CD4-positive, alpha-beta T cell treated with Interleukin-15 for 1 hour (primary cell): ENCODE data around the gene LITAFD.
A peak's percentile ranks its signal among the peaks of the same experiment; 100 is the strongest.

Experiments used
- DNase-seq: peaks from one replicate; pipeline ENCODE4 v3.0.0-alpha.2; 2020

The LITAFD gene

GRCh38 chr16:8920645-8921346 lies 38.6 kb downstream of the LITAFD start:
- no peak for DNase-seq

DNA sequence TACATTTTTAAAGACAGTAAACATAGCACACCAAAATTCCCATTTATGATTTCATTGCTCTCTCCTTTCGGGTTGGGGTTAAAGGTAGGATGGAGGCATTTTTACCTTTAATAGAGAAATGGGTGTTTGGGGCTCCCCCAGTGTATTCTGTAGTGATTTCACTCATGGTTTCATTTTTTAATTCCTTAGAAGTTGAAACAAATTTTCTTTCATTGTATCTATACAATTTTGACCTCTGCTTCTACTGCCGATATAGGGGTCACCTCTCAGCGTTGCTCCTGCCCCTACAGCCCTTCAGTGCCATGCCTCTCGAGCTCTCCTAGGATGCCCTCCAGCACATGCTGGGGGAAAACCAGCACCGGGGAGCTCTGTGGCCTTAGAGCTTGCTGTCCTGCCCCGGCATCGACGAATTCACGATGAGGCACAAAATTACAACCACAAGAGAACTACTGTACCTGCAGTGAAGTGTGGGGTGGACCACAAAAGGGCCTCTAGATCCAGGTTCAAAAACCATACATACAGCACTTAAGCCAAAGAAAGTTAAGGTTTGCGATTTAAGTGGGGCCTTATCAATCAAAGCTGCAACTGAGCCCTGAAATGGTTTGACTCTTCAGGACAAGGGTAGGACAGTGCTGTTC lies 39.3 kb downstream of the LITAFD start:
- DNase-seq: no peak

DNA sequence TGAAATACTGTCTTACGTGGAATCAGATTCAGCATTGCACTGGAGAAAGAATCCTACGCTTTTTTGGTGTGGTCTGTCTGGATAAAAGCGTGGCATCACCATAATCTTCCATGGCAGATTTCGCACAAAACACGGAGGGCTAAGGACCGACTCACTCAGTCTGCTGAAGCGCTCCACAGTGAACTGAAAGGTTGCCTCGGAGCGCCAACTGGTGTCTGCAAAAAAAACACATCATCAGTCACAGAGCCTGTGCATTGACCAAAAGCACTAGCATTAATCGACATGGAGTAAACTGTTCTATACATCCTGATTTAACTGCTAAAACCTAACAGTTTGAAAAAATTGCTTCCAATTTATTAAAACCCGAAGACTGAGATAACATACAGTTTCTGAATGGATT lies 41.0 kb downstream of the LITAFD start:
- DNase-seq: no peak

GRCh38 chr16:8924214-8924613 lies 42.1 kb downstream of the LITAFD start:
- no peak for DNase-seq

DNA sequence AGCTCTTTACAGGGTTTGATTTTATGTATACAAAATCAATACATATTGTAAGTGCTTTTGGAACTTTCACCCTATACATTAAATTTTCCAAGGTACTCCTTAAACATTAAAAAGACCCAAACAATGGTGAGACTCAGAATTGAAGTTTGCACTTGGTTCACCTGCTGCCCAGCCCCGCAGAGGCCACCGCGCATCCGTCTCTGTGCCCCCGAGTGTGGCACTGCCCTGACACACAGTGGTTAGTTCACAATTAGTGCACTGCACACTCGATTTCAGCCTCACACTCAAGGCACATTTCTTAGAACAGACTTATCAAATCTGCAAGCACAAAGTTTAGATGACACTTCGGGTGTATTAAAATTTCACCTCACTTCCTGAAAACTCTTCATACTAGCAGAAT lies 43.3 kb downstream of the LITAFD start:
- no peak for DNase-seq

- DNase-seq: no peak
Observed at GRCh38 chr16:8926827-8927226, 44.7 kb downstream of the LITAFD start.

- no peak for DNase-seq
Observed at GRCh38 chr16:8928467-8928957, 46.4 kb downstream of the LITAFD start.

- DNase-seq: no peak
Observed at GRCh38 chr16:8929086-8929748, 47.1 kb downstream of the LITAFD start.

GRCh38 chr16:8931859-8932258 lies 49.7 kb downstream of the LITAFD start:
- DNase-seq: peak; percentile 27

GRCh38 chr16:8934601-8935000 lies 52.5 kb downstream of the LITAFD start:
- no peak for DNase-seq
